GM21619 (cell line): ENCODE results near the gene CCR1.
"Not testable (repeated sequence)": the region's sequence is repeated elsewhere in the genome, so short reads cannot be mapped to it uniquely, and the experiment has no call there.

ENCODE experiments used
- ATAC-seq: cut with Tn5 transposase; IDR thresholded peaks from one replicate; pipeline ENCODE4 v1.9.1; 2021; ENCODE audit not compliant: unreplicated experiment

Gene CCR1

DNA sequence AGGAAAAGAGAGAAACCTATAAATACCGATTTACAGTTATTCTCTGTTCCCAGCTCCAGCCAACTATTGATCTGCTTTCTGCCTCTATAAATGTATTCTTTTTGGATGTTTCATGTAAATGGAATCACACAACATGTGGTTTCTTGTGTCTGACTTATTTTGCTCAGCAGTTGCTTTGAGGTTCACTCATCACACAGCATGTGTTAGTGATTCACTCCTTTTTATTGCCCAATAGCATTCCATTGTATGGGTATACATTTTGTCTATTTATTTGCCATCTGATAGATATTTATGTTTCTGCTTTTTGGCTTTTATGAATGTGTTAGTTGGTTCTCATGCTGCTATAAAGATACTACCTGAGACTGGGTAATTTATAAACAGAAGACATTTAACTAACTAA is 23.6 kb downstream of the CCR1 start:
- no peak for ATAC-seq

DNA sequence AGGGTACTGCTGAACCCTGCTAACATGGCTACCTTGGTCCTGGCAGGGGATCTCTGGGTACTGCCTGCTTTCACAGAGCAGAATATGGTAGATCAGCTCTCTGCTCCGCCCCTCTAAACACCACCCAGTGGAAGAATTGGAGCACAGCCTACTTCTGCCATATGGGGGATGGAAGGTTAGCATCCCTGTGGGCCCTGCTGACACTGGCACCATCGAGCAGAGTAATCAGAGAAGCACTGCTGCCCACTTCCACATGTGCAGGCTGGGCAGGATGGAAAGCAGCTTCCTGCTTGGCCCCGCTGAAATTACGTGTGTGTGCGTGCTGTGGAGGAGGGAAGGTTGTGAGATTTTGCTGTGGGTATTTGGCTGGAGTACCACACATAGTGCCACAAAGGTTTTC is 24.8 kb downstream of the CCR1 start:
- no peak for ATAC-seq

DNA sequence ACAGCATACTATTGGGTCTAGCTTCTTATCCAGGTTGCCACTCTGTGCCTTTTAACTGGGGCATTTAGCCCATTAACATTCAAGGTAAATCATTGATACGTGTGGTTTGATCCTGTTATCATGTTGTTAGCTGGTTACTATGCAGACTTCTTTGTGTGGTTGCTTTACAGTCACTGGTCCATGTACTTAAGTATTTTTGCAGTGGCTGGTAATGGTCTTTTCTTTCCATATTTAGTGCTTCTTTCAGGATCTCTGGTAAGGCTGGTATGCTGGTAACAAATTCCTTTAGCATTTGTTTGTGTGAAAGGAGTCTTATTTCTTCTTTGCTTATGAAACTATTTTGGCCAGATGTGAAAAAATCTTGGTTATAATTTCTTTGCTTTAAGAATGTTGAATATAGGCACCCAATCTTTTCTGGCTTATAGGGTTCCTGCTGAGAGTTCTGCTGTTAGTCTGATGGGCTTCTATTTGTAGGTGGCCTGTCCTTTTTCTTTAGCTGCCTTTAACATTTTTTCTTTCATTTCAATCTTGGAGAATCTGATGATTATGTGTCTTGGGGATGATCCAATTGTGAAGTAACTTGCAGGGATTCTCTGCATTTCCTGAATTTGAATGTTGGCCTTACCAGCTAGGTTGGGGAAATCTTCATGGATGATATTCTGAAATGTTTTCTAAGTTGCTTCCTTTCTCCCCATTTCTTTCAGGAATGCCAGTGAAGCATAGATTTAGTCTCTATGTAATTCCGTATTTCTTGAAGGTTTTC is 39.3 kb downstream of the CCR1 start:
- no peak for ATAC-seq

DNA sequence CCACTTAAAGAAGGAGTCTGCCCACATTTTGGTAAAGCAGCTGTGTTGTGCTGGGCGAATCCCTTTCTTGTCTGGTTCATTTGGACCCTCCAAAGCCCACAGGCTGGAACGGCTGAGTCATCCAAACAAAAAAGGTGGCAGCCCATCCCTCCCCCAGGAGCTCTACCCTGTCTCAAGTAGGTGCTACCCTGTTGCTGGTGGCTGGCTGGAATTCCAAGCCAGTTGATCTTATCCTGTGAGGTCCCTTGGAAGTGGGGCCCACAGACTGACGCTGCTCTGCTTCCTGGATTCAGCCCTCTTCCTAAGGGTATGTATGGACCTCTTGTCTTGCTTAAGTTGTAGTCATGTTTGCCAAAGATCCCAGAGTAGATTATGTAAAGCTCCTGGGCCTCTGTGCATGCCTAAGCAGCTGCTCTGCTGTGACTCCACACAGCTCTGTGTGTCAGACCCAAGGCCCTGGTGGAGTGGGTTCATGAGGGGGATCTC is 44.5 kb downstream of the CCR1 start:
- ATAC-seq = no peak

DNA sequence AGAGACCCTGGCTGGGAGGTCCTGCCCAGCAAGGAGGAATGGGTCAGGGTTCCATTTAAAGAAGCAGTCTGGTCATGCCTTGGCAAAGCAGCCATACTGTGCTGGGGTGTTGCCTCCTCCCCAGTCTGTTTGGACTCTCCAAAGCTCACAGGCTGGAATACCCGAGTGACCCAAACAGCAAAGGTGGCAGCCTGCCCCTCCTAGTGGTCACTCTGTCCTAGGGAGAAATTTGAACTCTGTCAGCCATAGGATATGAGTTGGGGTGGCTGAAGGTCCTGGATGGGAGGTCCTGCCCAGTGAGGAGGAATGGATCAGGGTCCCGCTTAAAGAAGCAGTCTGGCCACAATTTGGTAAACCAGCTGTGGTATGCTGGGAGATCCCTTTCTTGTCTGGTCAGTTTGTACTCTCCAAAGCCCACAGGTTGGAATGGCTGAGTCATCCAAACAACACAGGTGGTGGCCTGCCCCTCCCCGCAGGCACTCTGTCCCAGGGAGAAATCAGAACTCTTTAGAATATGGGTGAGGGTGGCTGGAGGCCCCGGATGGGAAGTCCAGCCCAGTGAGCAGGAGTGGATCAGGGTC is 45.0 kb downstream of the CCR1 start:
- no peak for ATAC-seq

DNA sequence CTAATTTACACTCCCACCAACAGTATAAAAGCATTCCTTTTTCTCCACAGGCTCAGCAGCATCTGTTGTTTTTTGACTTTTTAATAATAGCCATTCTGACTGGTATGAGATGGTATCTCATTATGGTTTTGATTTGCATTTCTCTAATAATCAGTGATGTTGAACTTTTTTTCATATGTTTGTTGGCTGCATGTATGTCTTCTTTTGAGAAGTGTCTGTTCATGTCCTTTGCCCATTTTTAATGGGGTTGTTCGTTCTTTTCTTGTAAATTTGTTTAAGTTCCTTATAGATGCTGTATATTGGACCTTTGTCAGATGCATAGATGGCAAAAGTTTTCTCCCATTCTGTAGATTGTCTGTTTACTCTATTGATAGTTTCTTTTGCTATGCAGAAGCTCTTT is 50.4 kb downstream of the CCR1 start:
- ATAC-seq = not testable (repeated sequence)

DNA sequence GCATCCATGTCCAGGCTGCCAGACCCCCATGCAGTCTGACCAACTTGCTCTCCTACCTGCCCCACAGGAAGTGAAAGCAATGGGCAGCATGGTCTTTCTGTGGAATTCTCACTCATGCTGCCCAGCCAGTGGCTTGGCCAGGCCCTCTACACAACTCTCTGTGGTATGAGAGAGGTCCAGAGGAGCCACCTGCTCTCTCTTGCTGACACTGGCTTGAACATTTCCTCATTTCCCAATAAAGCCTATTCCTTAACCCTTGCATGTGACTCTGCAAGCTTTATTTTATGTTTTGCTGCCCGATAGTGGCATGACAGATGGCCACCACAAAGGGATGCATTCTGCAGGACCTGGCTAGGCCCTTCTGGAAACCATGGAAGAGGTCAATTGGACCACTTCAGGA is 53.8 kb downstream of the CCR1 start:
- ATAC-seq = no peak
